GM10847 (cell line): ENCODE measurements around the gene STEAP3.

Experiments
- POLR2A ChIP-seq: IDR thresholded peaks from 2 replicates; pipeline ENCODE4 v1.6.1; 2011; ENCODE audit not compliant: insufficient read length; ENCODE audit errors: extremely low read depth

The STEAP3 gene

DNA sequence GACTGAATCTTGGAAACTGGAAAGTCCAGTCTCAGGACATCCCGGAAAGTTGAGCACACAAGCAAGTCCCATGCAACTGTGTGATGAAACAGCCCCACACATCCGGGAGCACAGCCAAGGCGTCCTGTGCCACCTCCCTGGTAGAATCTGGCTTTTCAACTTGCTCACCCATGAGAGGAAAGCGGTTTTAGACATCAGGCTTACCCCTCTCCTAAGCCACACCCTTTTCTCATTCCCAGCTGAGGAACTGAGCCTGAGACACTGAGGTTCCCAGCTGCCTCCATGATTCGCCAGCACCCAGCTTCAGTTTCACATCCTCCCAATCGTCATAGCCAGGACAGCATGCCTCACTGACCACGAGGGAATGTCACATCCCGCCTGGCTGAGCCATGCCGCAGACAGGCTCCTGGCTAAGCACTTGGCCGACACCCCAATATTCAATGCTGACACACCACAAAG lies 60.3 kb downstream of the STEAP3 start:
- no peak for TF ChIP-seq POLR2A

DNA sequence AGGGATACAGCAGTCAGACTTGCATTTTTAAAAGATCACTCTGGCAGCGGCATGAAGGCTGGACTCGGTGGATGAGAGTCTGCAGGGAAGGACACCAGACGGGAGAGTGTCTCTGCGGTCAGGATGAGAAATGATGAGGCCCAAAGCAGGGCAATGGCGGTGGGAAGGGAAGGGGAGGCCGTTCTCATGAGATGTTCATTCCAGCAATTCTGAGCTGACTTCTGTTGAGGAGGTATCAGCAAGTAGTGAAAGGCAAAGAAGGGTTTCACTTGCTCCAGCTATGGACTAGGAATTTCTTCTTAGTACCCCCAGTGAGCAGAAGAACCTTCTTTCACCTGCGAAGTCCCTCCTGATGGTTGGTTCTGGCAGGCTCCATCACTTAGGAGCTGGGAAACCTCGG lies 63.0 kb downstream of the STEAP3 start:
- TF ChIP-seq POLR2A, result no peak

DNA sequence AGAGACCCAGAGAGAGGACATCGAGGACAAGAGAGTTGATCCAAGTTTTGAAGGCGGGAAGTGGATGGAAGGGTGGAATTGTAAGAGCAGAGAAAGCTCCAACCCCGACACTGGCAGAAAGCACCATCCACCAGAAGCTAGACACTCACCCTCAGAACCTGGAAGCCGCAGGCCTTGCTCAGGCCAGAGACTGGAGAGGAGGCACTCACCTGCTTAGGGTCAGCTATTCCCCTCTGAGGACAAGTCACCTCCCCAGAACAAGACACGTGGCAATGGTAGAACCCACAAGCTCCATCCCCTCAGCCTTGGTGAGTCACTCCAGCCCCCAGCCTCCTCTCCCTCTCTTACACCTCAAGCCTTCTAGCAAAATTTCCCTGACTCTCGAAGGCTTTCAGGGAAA lies 64.9 kb downstream of the STEAP3 start:
- no peak for TF ChIP-seq POLR2A

- no peak for TF ChIP-seq POLR2A
These were observed 65.5 kb downstream of the STEAP3 start for GRCh38 chr2:119289093-119289492.

DNA sequence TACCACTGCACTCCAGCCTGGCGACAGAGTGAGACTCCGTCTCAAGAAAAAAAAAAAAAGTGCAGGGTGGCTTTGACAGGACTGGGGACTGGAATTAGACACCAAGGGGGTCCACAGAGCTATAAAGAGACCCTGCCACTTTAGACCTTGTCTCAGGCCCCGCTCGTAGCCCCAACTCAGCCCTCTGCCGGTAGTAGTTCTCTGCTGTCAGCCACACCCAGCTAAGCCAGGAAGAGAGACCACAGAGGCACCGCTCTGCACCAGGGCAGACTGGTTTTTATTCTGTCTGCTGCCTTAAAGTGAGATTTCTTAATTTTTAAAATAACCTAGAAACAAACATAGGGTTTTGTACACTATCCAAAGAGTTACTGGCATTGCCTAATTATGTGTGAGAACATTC lies 66.0 kb downstream of the STEAP3 start:
- no peak for TF ChIP-seq POLR2A

GRCh38 chr2:119290859-119291587 lies 67.4 kb downstream of the STEAP3 start:
- no peak for TF ChIP-seq POLR2A

- TF ChIP-seq POLR2A, result no peak
These were observed 68.0 kb downstream of the STEAP3 start for GRCh38 chr2:119291588-119292167.

GRCh38 chr2:119292226-119292625 lies 68.6 kb downstream of the STEAP3 start:
- TF ChIP-seq POLR2A, result no peak

GRCh38 chr2:119293254-119293653 lies 69.6 kb downstream of the STEAP3 start:
- TF ChIP-seq POLR2A, result no peak

- TF ChIP-seq POLR2A, result no peak
These were observed 70.3 kb downstream of the STEAP3 start for GRCh38 chr2:119293900-119294299.

GRCh38 chr2:119294671-119295070 lies 71.0 kb downstream of the STEAP3 start:
- no peak for TF ChIP-seq POLR2A

GRCh38 chr2:119295688-119296375 lies 72.2 kb downstream of the STEAP3 start:
- no peak for TF ChIP-seq POLR2A

DNA sequence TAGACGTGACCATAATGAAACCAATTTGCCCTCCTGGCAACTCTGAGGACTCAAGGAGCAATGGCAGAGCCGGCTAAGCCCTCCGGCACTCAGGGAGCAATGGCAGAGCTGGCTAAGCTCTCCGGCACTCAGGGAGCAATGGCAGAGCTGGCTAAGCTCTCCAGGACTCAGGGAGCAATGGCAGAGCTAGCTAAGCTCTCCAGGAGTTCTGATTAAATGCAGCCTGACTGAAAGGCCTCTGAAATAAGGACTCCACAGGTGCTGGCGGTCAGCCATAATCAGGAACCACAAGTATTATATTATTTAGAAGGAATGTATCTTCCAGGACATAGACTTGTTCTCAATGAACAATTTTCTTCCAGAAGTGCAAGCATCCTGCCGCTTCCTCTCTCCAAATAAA lies 77.8 kb downstream of the STEAP3 start:
- no peak for TF ChIP-seq POLR2A

DNA sequence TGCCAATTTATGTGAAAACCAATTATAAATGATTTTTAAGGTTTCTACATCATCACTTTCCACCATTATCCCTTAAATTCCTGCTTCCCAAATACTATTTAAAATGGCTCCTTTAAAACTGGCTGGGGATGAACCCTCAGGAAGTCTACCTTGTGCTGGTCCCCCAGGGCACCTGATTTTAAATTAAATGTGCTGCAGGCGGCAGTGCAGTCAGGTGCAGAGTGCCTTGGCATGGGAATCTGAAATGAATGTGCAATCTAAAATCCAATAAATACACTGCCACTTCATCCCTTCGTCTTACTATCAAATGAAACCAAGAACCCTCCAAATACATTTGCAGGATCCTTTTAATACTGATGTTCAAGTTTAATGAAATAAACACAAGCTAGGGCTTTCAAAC lies 81.2 kb downstream of the STEAP3 start:
- TF ChIP-seq POLR2A, result no peak

DNA sequence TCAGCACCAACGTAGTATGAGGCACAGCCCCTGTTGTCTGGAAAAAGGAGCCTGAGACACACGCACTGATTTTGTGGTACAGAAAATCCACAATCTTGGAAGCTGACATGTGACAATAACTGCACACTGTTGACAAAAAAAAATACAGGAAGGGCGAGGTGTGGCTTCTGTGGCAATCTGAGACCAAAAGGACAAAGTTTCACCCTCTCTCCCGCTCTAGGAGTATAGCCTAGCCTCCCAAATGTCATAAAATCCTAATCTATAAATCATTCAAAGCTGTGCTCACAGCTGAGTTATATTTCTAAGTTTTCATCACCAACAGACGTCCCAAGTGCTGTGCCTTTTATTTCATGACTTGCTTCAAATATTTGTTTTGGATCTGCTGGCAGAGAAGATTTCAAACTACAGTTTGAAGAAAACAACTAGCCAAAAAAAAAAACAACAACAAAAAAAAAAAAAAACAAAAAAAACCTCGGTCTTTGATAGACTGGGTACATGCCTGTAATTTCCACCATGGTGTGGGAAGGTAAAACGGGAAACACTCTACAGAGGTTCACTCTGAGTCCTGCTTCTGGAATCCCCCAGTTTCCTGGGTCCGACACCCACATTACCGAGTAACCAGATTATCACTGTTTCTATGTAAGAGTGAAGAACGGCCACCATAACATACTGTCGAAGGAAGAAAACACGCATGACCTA lies 82.0 kb downstream of the STEAP3 start:
- TF ChIP-seq POLR2A, result no peak

GRCh38 chr2:119306196-119306590 lies 82.6 kb downstream of the STEAP3 start:
- TF ChIP-seq POLR2A, result no peak
